GM21576 (cell line): ENCODE results near the gene DACH1.
A peak's percentile ranks its signal among the peaks of the same experiment; 100 is the strongest.
"Not testable (repeated sequence)": the region's sequence is repeated elsewhere in the genome, so short reads cannot be mapped to it uniquely, and the experiment has no call there.

Experiments used
- ATAC-seq: cut with Tn5 transposase; IDR thresholded peaks from one replicate; pipeline ENCODE4 v1.9.1; 2021; ENCODE audit warnings: mild to moderate bottlenecking, moderate library complexity; ENCODE audit not compliant: unreplicated experiment

DACH1 gene

GRCh38 chr13:71867131-71867814 is at the start of gene DACH1:
TSS of gene DACH1 (minus strand) at chr13:71867204.
- peak; percentile 57 for ATAC-seq

GRCh38 chr13:71913717-71914116 is 46.7 kb upstream of the DACH1 start:
- ATAC-seq, result no peak

GRCh38 chr13:71912524-71912923 is 45.5 kb upstream of the DACH1 start:
- no peak for ATAC-seq

- no peak for ATAC-seq
These were observed 39.4 kb upstream of the DACH1 start for GRCh38 chr13:71906448-71906847.

GRCh38 chr13:71902676-71903075 is 35.7 kb upstream of the DACH1 start:
- ATAC-seq, result no peak

- not testable (repeated sequence) for ATAC-seq
These were observed 26.5 kb upstream of the DACH1 start for GRCh38 chr13:71893506-71893905.

GRCh38 chr13:71886880-71887279 is 19.9 kb upstream of the DACH1 start:
- ATAC-seq, result no peak

GRCh38 chr13:71882120-71882519 is 15.1 kb upstream of the DACH1 start:
- no peak for ATAC-seq

- no peak for ATAC-seq
These were observed 13.9 kb upstream of the DACH1 start for GRCh38 chr13:71880753-71881541.

- ATAC-seq, result no peak
These were observed 12.9 kb upstream of the DACH1 start for GRCh38 chr13:71879808-71880344.

- ATAC-seq, result peak; percentile 80
These were observed 12.1 kb upstream of the DACH1 start for GRCh38 chr13:71879129-71879535.

- no peak for ATAC-seq
These were observed 10.3 kb upstream of the DACH1 start for GRCh38 chr13:71877256-71877653.

- peak; percentile 35 for ATAC-seq
These were observed 9.7 kb upstream of the DACH1 start for GRCh38 chr13:71876648-71877255.

- ATAC-seq, result peak; percentile 54
These were observed 8.8 kb upstream of the DACH1 start for GRCh38 chr13:71875823-71876222.

GRCh38 chr13:71874458-71874857 is 7.5 kb upstream of the DACH1 start:
- ATAC-seq, result no peak

GRCh38 chr13:71873418-71874247 is 6.6 kb upstream of the DACH1 start:
- ATAC-seq, result no peak

- no peak for ATAC-seq
These were observed 4.8 kb upstream of the DACH1 start for GRCh38 chr13:71871844-71872243.

GRCh38 chr13:71871176-71871754 is 4.3 kb upstream of the DACH1 start:
- no peak for ATAC-seq

GRCh38 chr13:71870100-71870499 is 3.1 kb upstream of the DACH1 start:
- no peak for ATAC-seq

- no peak for ATAC-seq
These were observed 2.3 kb upstream of the DACH1 start for GRCh38 chr13:71869274-71869673.
